Measurements from ENCODE around the gene FUT9. TPM values are rescaled to one million over a fixed set of nuclear protein-coding genes. Genes with fewer than 3 reads are reported as not detected.

The FUT9 gene
- not detected in 5 replicates for total RNA-seq (2022; extraction: Qiagen RNA extraction)

GRCh38 chr6:96015518-96016333 is at the start of gene FUT9:
TSS of gene FUT9 (plus strand) at chr6:96015974. CDS start at chr6:96203156, 187,182 bp downstream.

